ENCODE results near the gene MAPRE3.

MAPRE3 gene

GRCh38 chr2:27042985-27043634, 72.7 kb downstream of the MAPRE3 start:
- DNase-seq, result no peak

GRCh38 chr2:27049422-27050280, 79.2 kb downstream of the MAPRE3 start:
- peak in 1 of 2 experiments; percentile 38 for DNase-seq

DNA sequence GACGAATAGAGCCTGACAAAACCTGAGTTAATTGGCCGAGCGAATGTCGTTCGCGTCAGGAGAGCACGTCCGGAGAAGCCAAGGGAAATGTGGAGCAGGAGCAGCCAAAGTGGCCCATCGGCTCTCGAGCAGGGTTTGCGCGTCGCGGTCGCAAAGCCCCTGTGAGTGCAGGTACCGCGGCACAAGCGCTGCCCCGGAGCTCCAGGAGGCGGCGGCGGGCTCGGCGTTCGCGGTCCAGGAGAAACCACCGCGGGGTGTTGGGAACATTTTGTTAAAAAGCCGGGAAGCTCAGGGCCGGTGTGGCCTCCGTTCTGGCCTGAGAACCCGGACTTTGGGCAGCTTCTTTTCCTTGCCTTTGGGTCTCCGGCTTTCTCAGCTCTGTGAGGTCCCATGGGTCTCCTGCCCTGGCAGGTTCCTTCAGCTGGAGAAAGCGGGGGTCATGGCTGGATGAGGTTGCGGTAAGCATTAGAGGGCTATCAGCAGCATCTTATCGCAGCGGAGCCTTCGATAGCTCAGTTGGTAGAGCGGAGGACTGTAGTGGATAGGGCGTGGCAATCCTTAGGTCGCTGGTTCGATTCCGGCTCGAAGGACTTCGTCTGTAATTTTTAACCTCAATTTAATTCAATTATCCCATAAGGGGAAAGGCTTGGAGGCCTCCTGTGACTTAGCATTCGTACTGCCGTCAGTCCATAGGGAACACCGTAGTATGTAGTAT, 80.0 kb downstream of the MAPRE3 start:
- peak; percentile 88 to 92 for DNase-seq

- peak; percentile 89 to 93 for DNase-seq
These were observed 80.8 kb downstream of the MAPRE3 start, which contains the start of gene AGBL5 for GRCh38 chr2:27050996-27051901. TSS of gene AGBL5 (plus strand) at chr2:27051668. CDS start at chr2:27052959, 1,291 bp downstream.

GRCh38 chr2:27051902-27052645, 81.6 kb downstream of the MAPRE3 start:
- no peak for DNase-seq

GRCh38 chr2:27053321-27053720, 82.9 kb downstream of the MAPRE3 start:
- DNase-seq, result no peak

GRCh38 chr2:27053776-27054175, 83.3 kb downstream of the MAPRE3 start:
- no peak for DNase-seq

GRCh38 chr2:27054721-27055120, 84.3 kb downstream of the MAPRE3 start:
- no peak for DNase-seq

GRCh38 chr2:27057184-27057583, 86.7 kb downstream of the MAPRE3 start:
- no peak for DNase-seq

DNA sequence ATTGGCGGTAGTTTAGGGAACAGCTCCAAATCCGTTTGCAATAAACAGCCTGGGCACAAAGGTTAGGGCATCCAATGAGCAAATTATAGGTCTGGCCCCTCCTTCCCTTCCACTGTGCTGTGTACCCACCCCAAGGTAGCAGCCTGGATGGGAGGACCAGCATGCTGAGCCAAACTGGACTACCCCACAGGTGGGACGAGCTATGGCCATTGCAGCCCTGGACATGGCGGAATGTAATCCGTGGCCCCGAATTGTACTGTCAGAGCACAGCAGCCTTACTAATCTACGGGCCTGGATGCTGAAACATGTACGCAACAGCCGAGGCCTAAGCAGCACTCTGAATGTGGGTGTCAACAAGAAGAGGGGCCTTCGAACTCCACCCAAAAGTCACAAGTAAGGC, 87.8 kb downstream of the MAPRE3 start:
- DNase-seq, result no peak

DNA sequence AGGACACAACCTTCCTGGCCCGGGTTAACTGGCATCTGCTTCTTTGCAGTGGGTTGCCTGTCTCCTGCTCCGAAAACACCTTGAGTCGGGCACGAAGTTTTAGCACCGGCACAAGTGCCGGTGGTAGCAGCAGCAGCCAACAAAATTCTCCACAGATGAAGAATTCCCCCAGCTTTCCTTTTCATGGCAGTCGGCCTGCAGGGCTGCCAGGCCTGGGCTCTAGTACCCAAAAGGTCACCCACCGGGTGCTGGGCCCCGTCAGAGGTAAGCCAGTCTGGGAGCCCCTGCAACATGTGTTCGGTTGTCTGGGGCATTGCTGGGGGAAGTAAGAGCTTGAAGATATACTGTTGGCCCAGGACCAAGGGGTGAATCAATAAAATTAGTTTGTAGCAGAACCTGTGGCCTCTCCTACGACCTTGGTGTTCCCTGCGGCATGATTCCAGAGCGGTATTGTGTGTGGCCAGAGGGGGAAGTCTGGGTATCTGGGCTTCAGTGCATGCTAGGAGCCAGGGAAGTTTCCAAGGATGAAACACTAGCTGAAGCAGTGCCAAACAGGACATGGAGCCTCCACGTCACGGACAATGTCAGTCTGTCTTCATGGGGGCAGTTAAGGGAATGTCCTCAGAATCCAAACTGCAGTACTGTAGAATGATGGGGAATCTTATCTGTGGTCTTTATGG, 88.8 kb downstream of the MAPRE3 start:
- no peak for DNase-seq

- no peak for DNase-seq
These were observed 89.9 kb downstream of the MAPRE3 start for GRCh38 chr2:27060323-27060722.

GRCh38 chr2:27065128-27065527, 94.7 kb downstream of the MAPRE3 start:
- no peak for DNase-seq

GRCh38 chr2:27067385-27067784, 96.9 kb downstream of the MAPRE3 start:
- DNase-seq, result no peak

DNA sequence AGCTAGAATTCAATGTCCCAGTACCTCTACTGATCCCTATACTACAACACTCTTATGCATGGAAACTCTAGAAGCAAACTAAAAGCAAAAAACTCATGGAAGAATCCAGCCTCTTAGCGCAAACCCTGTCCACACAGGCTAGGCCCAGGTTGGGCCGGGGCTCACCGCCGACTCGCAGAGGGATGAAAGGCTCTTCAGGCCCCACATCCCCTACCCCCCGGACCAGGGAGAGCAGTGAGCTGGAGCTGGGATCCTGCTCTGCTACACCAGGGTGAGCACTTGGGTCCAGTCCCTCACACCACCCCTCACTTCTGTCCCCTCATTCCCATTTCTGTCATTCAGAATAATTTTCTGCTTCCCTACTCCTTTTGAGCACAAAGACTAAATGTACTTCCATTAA, 99.0 kb downstream of the MAPRE3 start:
- DNase-seq, result no peak

GRCh38 chr2:27069961-27070618, 99.7 kb downstream of the MAPRE3 start:
- DNase-seq, result no peak

DNA sequence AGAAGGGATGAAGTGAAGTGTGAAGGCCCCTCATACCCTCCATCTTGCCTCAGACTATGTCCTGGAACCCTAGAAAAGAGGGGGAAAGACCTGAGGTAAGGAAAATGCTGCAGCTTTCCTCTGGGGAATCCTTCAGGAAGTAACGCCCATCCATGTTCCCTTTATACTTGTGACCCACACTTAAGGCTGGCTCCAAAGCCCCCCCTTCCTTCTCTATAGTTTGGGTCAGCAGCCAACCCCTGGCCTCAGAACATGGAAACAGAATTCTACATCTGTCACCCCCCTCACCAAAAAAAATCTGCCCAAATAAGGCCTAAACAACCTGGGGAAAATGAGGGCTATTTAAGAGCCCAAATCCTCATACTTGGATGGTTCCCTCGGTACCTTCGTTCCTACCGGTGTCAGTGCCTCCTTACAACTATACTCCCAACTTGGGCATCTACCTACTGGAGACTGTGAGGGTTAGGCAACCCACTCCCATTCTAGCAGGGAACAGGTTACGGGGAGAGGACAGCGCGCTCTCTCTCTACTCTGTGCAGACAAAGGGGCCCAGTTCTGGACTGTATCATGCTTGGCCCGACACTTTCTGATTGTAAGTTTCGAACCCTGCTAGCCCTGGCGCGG, 100.3 kb downstream of the MAPRE3 start:
- DNase-seq, result no peak

DNA sequence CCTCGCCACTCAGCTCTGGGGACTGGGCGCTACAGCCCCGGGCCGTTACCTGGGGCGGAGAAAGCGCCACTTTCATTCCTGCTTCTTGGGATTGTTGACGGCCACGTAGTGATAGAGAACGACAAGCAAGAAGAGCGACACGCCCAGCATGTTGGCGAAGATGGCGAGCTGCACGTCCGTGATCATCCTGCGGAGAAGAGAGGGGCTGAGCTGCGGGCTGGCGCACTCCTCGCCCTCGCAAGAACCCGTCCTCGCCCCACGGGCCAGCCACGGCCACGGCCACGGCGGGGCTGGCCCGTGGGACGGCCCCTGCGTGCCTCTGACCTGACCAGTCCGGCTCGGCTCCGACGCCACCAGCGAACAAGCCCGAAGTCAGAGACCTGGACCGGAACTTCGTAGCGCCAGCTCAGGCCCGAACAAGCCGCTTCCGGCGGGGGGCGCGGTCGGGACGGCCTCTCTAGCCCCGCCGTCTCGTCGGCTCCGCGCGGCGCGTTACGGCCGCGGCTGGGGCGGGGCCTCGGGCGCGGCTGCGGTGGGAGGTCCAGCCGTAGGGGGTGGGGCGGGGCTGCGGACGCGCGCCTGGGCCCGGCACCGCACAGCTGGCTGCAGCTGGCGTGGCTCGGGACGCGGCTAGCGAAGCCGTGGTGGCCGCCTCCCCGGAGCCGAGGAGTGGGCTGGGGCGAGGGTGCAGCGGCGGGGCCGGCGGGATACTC, 101.0 kb downstream of the MAPRE3 start, which contains the start of gene OST4:
Gene OST4, minus strand, starts transcription at position 378 of the 713 bp plus-strand sequence.
- DNase-seq, result peak; percentile 85 to 93

Data from NCI-H1930 (cell line).